DMS 273 treated with DMSO at 0.1 percent for 48 hours (cell line): Measurements from ENCODE around the gene LMX1B.
"Not testable (repeated sequence)": the region's sequence is repeated elsewhere in the genome, so short reads cannot be mapped to it uniquely, and the experiment has no call there.

ENCODE experiments used
- DNase-seq: peaks from one replicate; lab custom pipeline; 2025; lab: John Stamatoyannopoulos, UW

LMX1B gene

GRCh38 chr9:126708178-126708577 lies 94.5 kb downstream of the LMX1B start:
- DNase-seq, result no peak

DNA sequence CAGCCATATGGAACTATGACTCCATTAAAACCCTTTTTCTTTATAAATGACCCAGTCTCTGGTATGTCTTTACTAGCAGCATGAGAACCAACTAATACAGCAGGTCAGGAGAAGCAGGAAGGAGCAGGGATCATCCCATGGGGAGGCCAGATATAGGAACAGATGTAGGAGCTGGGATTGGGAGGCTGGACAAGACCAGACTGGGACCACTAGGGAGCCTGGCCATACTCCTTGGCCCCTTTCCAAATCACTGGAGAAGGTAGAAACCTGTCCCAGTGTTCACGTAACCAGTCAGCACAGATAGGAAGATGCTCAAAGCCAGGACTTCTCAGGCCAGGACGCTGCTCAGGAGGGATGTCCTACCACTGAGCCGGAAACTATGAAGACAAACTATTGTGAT lies 95.5 kb downstream of the LMX1B start:
- no peak for DNase-seq

DNA sequence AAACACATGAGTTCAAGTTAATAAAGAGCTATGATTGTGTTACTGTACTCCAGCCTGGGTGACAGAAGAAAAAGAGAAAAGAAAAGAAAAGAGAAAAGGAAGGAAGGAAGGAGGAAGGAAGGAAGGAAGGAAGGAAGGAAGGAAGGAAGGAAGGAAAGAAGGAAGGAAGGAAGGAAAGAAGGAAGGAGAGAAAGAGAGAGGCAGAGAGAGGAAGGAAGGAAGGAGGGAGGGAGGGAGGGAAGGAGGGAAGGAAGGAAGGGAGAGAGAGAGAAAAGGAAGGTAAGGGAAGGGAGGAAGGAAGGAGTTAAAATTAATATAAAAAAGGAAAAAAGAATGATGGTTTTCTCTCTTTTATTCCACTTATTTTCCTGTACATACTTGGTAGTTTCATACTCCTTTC lies 101.7 kb downstream of the LMX1B start:
- DNase-seq, result no peak

- DNase-seq, result not testable (repeated sequence)
These were observed 103.7 kb downstream of the LMX1B start for GRCh38 chr9:126717441-126717840.

- DNase-seq, result no peak
These were observed 105.9 kb downstream of the LMX1B start for GRCh38 chr9:126719618-126720031.

GRCh38 chr9:126720036-126720435 lies 106.3 kb downstream of the LMX1B start:
- DNase-seq, result no peak

GRCh38 chr9:126720661-126721563 lies 107.2 kb downstream of the LMX1B start:
- DNase-seq, result no peak

DNA sequence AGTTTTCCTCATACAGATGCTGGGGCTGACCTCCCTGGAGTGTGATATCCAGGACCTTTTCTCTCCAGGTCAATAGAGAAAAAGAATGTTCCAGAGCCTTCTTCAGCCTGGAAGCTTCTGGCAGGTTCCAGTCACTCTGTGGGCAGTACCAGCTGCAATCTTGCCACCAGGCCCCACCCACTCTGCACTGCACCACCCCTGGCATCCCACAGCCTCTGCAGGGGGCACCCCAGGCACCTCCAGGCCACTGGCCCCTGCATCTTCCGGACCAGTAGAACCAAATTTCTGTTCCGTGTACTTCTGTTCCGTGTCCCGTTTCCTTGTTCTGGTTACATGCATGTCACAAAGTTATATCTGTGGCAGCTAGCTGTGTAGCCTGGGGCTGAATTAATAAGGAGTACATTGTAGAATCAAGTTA lies 107.8 kb downstream of the LMX1B start:
- DNase-seq, result no peak

GRCh38 chr9:126722252-126722921 lies 108.7 kb downstream of the LMX1B start:
- no peak for DNase-seq

DNA sequence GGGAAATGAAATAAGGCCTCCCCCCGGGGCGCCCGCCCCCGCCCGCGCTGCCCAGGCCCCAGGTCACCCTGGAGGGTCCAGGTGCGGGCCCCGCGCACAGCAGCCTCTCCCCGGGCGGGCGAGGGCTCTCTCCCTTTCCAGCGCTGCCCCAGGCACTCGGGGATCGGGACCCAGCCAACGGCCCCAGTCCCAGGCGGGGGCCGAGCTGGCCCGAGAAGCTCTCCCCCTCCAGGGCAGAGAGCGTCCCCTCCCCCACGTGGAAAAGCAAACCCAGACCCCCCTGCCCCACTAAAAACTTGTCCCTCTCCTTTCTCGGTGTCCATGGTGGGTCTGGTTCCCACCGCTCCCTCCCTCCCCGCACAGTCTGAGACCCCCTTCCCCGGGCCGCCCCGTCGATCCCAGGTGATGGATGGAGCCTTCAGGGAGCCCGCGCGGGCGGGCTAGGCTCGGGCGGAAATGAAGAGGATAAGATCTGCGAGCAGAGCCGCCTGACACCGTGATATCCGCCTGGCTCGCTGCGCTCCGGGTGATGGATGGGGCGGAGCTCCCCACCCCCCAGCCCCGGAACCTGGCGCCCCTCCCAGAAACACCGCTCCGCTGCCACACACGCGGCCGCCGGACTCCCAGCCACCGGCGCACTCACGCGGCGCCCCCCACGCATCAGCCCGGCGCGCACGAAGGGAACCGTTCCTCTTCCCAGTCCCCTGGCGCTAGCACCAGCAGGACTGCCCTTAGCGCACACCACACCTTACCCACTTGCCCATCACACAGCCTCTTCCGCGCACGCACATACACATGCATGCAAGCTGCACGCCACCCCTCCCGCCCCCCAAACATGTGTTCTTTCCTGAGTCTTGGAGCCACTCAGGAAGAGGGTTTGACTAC lies 109.4 kb downstream of the LMX1B start:
- DNase-seq, result no peak

GRCh38 chr9:126723807-126724172 lies 110.1 kb downstream of the LMX1B start:
- DNase-seq, result peak; percentile 6

DNA sequence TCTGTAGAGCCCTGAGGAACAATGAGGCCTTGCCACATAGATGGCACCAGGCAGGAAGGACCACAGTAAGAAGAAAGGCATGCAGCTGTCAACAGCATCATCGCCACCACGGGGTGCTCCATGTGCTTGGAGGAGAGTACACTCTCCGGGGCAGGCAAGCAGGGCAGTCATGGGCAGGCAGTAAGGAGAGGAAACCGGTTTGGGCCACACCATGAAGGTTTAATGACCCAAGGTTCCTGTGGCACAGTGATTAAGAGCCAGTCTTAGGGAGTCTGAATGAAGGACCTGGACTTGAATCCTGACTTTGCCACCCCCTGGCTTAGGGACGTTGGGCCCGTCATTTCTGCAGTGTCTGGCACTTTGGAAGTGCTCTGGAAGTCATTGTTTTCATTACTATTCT lies 110.5 kb downstream of the LMX1B start:
- DNase-seq, result no peak

GRCh38 chr9:126725485-126725884 lies 111.8 kb downstream of the LMX1B start:
- DNase-seq, result not testable (repeated sequence)

DNA sequence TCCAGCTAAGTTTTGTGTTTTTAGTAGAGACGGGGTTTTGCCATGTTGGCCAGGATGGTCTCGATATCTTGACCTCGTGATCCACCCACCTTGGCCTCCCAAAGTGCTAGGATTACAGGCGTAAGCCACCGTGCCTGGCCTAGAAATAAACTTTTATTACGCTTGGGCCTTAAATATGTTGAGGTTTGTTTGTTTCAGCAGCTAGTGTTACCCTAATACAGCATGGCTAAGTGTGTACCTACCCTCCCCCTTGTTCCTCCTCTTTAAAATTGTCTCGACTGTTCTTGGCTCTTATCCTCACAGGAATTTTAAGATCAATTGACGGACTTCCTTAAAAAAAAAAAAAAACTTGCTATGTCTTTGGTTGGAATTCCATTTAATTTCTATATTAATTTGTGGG lies 114.5 kb downstream of the LMX1B start:
- not testable (repeated sequence) for DNase-seq

DNA sequence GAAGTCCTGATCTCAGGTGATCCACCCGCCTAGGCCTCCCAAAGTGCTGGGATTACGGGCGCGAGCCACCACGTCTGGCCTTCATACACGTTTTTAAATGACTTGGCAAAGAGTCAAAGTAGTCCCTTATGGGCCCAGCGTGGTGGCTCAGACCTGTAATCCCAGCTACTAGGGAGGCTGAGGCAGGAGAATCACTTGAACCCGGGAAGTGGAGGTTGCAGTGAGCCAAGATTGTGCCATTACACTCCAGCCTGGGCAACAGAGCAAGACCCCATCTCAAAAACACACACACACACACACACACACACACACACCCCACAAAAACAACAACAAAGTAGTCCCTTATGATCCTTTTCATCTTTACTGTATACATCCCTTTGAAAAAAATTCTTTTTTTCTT lies 116.9 kb downstream of the LMX1B start:
- not testable (repeated sequence) for DNase-seq

- no peak for DNase-seq
These were observed 119.3 kb downstream of the LMX1B start for GRCh38 chr9:126733005-126733404.

GRCh38 chr9:126734877-126735276 lies 121.1 kb downstream of the LMX1B start:
- DNase-seq, result no peak

DNA sequence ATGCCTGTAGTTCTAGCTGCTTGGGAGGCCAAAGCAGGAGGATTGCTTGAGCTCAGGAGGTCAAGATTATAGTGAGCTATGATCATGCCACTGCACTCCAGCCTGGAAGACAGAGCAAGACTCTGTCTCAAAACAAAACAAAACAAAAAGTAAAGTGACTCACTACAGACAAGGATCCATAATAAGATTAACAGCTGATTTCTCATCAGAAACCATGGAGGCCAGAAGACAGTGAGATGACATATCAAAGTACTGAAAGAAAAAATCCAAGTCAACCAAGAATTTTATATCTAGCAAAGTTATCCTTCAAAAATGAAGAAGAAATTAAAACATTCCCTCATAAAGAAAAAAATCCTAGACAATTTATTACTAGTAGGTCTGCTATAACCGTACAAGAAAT lies 121.8 kb downstream of the LMX1B start:
- DNase-seq, result no peak

DNA sequence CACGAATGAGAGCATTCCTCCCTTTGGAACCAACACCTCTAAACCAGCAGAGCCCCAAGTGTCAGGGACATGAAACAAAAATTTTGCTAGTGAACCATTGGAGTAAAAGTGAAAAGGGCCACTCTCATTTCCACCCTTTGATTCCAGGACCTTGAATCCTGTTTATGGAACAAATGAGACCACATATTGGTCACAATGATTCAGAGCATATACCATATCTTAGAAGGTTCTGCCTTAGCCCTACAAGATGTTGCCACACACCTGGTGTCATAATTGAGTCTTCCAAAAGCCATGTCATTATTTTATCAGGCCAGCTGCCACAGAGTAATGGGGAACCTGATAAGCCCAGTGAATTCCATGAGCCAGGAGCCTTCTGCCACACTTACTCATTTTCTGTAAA lies 124.8 kb downstream of the LMX1B start:
- no peak for DNase-seq

DNA sequence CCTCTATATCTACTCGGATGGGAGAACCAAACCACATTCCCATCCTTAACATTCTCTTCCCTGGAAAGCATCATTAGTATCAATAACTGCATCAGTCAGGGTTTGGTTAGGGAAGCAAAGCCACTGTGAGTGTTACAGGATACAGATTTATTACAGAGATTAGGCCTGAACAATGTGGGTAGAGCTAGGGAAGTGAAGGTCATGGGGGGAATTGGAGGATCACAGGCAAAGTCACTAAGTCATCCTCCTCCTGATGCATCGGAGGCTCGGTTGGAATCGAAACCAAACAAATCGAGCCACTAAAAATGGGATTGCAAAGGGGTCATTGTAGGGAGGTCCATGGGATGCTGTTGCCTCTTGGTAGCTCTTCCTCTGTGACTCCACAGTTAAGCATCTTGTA lies 129.3 kb downstream of the LMX1B start:
- no peak for DNase-seq

- DNase-seq, result no peak
These were observed 132.1 kb downstream of the LMX1B start for GRCh38 chr9:126745574-126746411.
